Tibial nerve (tissue), 3 donors: ENCODE data around the gene OSGEP.

Experiments used
- CTCF ChIP-seq, 5 experiments: fragments of 200-600 bp in 3 of 5; fragments of 450-650 bp in 2 of 5; sonication (generic) in 3 of 5; IDR thresholded peaks; one replicate each; pipeline ENCODE4 v1.5.1; 2016 to 2019; ENCODE audit warnings: antibody characterized with exemption in 5 of 5, mild to moderate bottlenecking in 3 of 5, moderate library complexity in 2 of 5
- POLR2A ChIP-seq, 2 donors: fragments of 450-650 bp; IDR thresholded peaks; one replicate each; pipeline ENCODE4 v1.6.1; 2017; ENCODE audit warnings: antibody characterized with exemption in 2 of 2, mild to moderate bottlenecking in 2 of 2, moderate library complexity in 2 of 2

- TF ChIP-seq POLR2A (IDR thresholded peaks at IDR 0.05) (no peak), CTCF (IDR thresholded peaks at IDR 0.05) (no peak)
Observed at GRCh38 chr14:20460458-20461224, 6.0 kb upstream of the OSGEP start.
